22Rv1 (cell line): ENCODE data around the gene EIF4G3.

ENCODE experiments used
- H3K27ac ChIP-seq: fragments of 450-650 bp; 2 replicates; pipeline ENCODE4 v1.5.1; 2017
- ZFX ChIP-seq: fragments of 450-650 bp; IDR thresholded peaks from 2 replicates; pipeline ENCODE4 v1.6.1; 2017; ENCODE audit warnings: antibody characterized with exemption, borderline replicate concordance
- TF ChIP-seq, protein P1 (sequence below): fragments of 450-650 bp; IDR thresholded peaks from 2 replicates; pipeline ENCODE4 v1.5.1; 2017; ENCODE audit warnings: mild to moderate bottlenecking

EIF4G3 gene

DNA sequence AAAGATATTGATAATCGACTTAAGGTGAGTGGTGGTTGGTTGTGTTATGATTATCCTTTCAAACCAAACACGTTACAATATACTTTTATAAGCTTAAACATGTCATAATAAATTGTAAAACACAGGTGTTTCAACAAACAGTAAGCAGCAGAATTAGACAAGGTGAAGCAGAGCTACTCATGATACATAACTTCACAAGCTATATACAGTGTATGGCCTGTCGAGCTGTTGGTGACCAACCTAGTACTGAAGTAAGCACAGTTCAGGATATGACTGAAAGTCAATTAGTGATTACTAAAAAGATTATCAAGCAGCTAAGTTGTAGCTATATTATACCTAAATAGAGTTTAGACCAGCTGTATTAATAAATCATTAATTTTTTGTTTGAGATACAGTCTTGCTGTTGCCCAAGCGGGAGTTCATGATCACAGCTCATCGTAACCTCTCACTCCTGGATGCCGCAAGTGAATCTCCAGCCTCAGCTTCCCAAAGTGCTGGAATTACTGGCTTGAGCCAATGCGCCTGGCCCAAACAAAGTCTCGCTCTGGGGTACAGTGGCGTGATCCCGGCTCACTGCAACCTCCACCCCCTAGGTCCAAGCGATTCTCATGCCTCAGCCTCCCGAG lies 148.1 kb downstream of the EIF4G3 start:
- H3K27ac ChIP-seq = 0 out of 2 replicates have a peak overlapping the region, but pooled peaks have one; percentile 3
- TF ChIP-seq, protein P1, sequence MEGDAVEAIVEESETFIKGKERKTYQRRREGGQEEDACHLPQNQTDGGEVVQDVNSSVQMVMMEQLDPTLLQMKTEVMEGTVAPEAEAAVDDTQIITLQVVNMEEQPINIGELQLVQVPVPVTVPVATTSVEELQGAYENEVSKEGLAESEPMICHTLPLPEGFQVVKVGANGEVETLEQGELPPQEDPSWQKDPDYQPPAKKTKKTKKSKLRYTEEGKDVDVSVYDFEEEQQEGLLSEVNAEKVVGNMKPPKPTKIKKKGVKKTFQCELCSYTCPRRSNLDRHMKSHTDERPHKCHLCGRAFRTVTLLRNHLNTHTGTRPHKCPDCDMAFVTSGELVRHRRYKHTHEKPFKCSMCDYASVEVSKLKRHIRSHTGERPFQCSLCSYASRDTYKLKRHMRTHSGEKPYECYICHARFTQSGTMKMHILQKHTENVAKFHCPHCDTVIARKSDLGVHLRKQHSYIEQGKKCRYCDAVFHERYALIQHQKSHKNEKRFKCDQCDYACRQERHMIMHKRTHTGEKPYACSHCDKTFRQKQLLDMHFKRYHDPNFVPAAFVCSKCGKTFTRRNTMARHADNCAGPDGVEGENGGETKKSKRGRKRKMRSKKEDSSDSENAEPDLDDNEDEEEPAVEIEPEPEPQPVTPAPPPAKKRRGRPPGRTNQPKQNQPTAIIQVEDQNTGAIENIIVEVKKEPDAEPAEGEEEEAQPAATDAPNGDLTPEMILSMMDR = no peak
- TF ChIP-seq ZFX = no peak

DNA sequence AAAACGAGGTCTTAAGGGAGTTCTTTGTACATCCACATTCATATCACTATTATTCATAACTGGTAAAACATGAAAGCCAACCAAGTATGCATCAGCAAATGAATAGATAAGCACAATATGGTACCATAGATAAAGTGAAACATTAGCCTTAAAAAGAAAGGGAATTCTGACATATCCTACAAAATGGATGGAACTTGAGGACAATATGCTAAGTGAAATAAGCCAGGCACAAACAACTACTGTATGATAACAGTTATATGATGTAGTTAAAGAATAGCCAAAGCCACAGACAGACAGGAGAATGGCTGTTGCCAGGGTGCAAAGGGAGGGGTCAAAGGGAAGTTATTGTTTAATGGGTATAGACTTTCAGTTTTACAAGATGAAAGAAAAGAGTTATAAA lies 148.9 kb downstream of the EIF4G3 start:
- no peak for TF ChIP-seq ZFX
- TF ChIP-seq, protein P1 = no peak

DNA sequence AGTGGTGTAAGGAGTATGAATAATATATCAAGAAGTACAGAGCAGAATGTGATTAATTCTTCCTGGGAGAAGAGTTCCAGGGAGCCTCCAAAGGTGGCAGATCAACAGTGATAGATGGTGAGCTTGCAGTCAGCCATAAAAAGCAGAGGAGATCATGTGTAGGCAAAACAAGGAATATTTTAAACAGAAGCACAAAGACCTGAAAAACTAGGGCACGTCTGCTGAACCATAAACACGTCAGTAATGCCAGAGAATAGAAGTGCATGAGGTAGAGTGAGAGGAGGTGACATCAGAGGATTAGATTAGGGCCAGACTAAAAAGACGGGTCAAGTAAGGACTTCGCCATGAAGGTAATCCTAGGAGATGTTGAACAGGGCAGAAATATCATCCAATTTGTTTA lies 151.8 kb downstream of the EIF4G3 start:
- TF ChIP-seq, protein P1 = no peak
- TF ChIP-seq ZFX = no peak
- H3K27ac ChIP-seq = peak overlapping the region; percentile 72

More for the DNA sequence above, 148.9 kb downstream of the EIF4G3 start:
- H3K27ac ChIP-seq = no peak overlapping the region

DNA sequence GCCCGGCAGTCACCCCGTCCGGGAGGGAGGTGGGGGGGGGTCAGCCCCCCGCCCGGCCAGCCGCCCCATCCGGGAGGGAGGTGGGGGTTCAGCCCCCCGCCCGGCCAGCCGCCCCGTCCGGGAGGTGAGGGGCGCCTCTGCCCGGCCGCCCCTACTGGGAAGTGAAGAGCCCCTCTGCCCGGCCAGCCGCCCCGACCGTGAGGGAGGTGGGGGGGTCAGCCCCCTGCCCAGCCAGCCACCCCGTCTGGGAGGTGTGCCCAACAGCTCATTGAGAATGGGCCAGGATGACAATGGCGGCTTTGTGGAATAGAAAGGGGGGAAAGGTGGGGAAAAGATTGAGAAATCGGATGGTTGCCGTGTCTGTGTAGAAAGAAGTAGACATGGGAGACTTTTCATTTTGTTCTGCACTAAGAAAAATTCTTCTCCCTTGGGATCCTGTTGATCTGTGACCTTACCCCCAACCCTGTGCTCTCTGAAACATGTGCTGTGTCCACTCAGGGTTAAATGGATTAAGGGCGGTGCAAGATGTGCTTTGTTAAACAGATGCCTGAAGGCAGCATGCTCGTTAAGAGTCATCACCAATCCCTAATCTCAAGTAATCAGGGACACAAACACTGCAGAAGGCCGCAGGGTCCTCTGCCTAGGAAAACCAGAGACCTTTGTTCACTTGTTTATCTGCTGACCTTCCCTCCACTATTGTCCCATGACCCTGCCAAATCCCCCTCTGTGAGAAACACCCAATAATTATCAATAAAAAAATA lies 152.4 kb downstream of the EIF4G3 start:
- H3K27ac ChIP-seq = peak overlapping the region; percentile 72

DNA sequence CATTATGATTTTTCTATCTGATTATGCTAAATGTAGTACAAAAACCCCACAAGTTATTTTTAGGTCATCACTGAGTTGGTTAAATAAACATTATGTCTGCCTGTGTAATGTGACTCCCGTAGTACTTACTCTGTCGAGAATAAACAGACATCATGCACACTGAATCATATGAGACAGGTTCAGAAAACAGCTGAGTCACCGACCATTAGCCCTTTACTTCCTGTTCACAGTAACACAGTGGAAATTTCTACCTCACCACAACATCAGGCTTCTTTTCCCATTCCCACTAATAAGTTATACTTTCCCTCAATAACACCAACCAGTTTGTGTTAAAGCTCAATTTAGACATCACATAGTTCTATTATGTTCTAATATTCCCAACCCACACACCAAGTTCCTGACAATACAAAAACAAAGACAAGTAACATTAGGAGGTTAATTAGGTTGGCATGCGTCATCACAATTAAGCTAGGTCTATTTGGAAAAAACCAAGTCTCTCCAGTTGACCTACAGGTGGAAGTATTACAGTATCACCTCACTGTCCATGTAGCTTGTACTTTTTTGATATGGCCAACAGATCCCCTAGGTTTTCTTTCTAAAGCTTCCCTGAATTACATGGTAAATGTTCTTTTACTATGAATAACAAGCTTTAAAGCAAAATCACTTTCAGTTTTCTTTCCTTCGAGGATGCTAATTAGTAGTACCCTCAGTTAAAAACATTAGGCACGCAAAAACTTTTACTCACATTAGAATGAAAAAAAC lies 154.2 kb downstream of the EIF4G3 start:
- H3K27ac ChIP-seq = peak overlapping the region; percentile 96
- TF ChIP-seq, protein P1 = no peak

DNA sequence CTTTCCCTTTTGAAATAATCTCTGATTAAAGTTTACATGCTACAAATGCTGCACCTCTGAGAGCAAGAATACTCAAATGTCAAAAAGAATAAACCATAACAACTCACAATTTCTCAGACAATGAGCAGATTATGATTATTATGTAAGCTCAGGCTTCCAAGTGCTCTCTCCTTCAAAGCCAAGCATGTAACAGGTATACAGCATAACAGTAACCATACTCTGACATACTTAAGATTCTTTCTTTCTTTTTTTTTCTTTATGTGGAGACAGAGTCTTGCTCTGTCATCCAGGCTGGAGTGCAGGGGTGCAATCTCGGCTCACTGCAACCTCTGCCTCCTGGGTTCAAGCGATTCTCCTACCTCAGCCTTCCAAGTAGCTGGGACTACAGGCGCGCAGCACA lies 155.4 kb downstream of the EIF4G3 start:
- TF ChIP-seq ZFX = no peak
- TF ChIP-seq, protein P1 = no peak
- peak overlapping the region; percentile 96 for H3K27ac ChIP-seq

DNA sequence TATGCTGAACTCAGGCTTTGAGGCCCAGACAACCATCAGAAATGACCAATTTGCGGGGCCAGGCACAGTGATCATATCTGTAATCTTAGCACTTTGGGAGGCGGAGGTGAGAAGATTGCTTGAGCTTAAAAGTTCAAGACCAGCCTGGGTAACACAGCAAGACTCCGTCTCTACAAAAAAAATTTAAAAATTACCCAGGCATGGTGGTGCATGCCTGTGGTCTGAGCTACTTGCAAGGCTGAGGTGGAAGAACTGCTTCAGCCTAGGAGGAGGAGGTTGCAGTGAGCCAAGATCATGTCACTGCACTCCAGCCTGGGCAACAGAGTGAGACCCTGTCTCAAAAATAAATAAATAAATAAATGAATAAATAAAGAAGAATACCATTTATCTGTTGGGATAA lies 156.5 kb downstream of the EIF4G3 start:
- peak overlapping the region; percentile 19; the same call in 1 of the 2 replicates for H3K27ac ChIP-seq
- no peak for TF ChIP-seq ZFX
- TF ChIP-seq, protein P1 = no peak
